ENCODE measurements around the gene RUNX2. TPM values are rescaled to one million over a fixed set of nuclear protein-coding genes. Genes with fewer than 3 reads are reported as not detected.

Gene RUNX2
- polyA plus RNA-seq, 1 of the 3 experiments (the other 2 are of a cell fraction) = 4.4 TPM

DNA sequence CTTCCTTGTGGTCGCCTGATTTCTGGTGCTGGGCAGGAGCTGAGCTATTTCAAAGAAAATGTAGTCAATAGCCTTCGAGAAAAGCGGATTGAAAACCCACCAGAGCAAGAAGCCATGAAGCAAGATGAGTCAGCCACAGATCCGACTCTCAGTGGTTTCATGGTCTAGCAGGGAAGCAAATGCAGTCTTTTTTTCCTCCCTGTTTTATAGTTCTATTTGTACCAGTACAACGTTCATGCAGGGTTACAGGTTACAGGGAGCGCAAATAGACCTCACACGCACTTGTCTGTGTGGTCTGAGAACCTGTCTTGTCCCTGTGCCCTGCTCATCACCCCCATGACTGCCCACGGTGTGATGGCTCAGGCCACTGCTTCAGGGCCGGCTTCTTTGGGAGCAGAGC lies 359.4 kb downstream of the RUNX2 start (continued):
- TF ChIP-seq, protein P1, sequence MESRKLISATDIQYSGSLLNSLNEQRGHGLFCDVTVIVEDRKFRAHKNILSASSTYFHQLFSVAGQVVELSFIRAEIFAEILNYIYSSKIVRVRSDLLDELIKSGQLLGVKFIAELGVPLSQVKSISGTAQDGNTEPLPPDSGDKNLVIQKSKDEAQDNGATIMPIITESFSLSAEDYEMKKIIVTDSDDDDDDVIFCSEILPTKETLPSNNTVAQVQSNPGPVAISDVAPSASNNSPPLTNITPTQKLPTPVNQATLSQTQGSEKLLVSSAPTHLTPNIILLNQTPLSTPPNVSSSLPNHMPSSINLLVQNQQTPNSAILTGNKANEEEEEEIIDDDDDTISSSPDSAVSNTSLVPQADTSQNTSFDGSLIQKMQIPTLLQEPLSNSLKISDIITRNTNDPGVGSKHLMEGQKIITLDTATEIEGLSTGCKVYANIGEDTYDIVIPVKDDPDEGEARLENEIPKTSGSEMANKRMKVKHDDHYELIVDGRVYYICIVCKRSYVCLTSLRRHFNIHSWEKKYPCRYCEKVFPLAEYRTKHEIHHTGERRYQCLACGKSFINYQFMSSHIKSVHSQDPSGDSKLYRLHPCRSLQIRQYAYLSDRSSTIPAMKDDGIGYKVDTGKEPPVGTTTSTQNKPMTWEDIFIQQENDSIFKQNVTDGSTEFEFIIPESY (IDR thresholded peaks at IDR 0.05; ENCODE audit: borderline replicate concordance, low read depth) = no peak
- TF ChIP-seq JUND (IDR thresholded peaks at IDR 0.05) = no peak
- no peak for TF ChIP-seq YY1 (IDR thresholded peaks at IDR 0.05; ENCODE audit: low read depth)
- no peak for TF ChIP-seq ELF1 (IDR thresholded peaks at IDR 0.05)
- no peak for TF ChIP-seq GABPA (IDR thresholded peaks at IDR 0.05; ENCODE audit: low read depth)
- no peak for TF ChIP-seq IRF3 (IDR thresholded peaks at IDR 0.05; ENCODE audit: low read depth, low read length)
- TF ChIP-seq, protein P2, sequence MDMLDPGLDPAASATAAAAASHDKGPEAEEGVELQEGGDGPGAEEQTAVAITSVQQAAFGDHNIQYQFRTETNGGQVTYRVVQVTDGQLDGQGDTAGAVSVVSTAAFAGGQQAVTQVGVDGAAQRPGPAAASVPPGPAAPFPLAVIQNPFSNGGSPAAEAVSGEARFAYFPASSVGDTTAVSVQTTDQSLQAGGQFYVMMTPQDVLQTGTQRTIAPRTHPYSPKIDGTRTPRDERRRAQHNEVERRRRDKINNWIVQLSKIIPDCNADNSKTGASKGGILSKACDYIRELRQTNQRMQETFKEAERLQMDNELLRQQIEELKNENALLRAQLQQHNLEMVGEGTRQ (IDR thresholded peaks at IDR 0.05; ENCODE audit: borderline replicate concordance, low read depth, low read length) = no peak
- TF ChIP-seq EP300 (IDR thresholded peaks at IDR 0.05; ENCODE audit: borderline replicate concordance in 1 of 2, low read depth in 1 of 2, low read length in 1 of 2) = no peak

DNA sequence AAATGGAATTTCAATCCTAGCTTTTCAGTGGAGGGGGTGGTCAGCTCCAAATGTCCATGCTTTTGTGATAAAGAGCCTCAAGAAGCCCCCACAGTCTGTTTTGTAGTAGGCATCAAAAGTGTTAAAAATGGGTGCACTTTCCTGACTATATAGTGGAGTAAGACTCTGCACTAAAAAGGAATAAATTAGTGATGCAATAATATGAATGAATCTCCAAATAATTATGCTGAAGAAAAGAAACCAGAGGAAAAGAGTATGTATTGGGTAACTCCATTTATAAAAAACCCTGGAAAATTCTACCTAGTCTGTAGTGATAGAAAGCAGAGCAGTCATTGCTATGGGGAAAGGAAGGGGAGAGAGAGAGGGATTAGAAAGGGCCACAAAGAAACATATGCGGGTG lies 360.1 kb downstream of the RUNX2 start:
- Histone ChIP-seq H3K4me2 (no peak overlapping the region), H4K20me1 (ENCODE audit: insufficient read depth) (no peaks in the 10 kb centered on the region), H3K9me3 (no peaks in the 10 kb centered on the region), H3K9ac (no peak overlapping the region), H3K4me3 (ENCODE audit: low read depth in 2 of 2, low read length in 1 of 2) (no peak overlapping the region), H3K4me1 (ENCODE audit: control insufficient read depth in 1 of 2, insufficient read depth in 2 of 2, low read depth in 1 of 2, low read length in 1 of 2) (no peaks in the 10 kb centered on the region), H3K27ac (ENCODE audit: low read depth in 2 of 2, low read length in 1 of 2) (no peak overlapping the region), H3K9me2 (no peaks in the 10 kb centered on the region), H3F3A (replicated peaks; ENCODE audit: insufficient read depth) (no peaks in the 10 kb centered on the region), H3K36me3 (replicated peaks in 1 of 2; ENCODE audit: control insufficient read depth in 1 of 2, insufficient read depth in 2 of 2, low read length in 1 of 2) (no peaks in the 10 kb centered on the region), H3K27me3 (ENCODE audit: insufficient read depth) (no peaks in the 10 kb centered on the region), H3K79me2 (ENCODE audit: insufficient read depth) (no peaks in the 10 kb centered on the region), H2AFZ (ENCODE audit: low read depth) (no peak overlapping the region)
- no peak for DNase-seq
- CTCF ChIA-PET = no interaction called here
- WGBS (ENCODE audit: low lambda C conversion rate) = 65% methylated on average over 1 of the region's 1 CpG
- TF ChIP-seq RFX5 (IDR thresholded peaks at IDR 0.05; ENCODE audit: low read length) (no peak), FOSL2 (IDR thresholded peaks at IDR 0.05; ENCODE audit: borderline replicate concordance, low read depth) (no peak), TEAD4 (IDR thresholded peaks at IDR 0.05; ENCODE audit: borderline replicate concordance, insufficient read depth) (no peak), SIN3A (IDR thresholded peaks at IDR 0.05; ENCODE audit: borderline replicate concordance, low read depth, low read length) (no peak), SMC3 (IDR thresholded peaks at IDR 0.05; ENCODE audit: low read depth, low read length) (no peak), GATA2 (CRISPR knock-in tag; IDR thresholded peaks at IDR 0.05) (no peak), ELF1 (IDR thresholded peaks at IDR 0.05) (no peak), FOXJ3 (CRISPR knock-in tag; IDR thresholded peaks at IDR 0.05) (no peak), CHD2 (IDR thresholded peaks at IDR 0.05; ENCODE audit: low read length, partially characterized antibody) (no peak), GABPA (IDR thresholded peaks at IDR 0.05; ENCODE audit: low read depth) (no peak)
- POLR2A ChIA-PET = no interaction called here
